Activated B cell treated with CpG ODN at 0.5 μM for 24 hours (primary cell): ENCODE results near the gene PSEN1. TPM values are rescaled to one million over a fixed set of nuclear protein-coding genes. Genes with fewer than 3 reads are reported as not detected.

Experiments used
- ATAC-seq: fragments of 200-7000 bp; cut with Tn5 transposase; one replicate; pipeline ENCODE4 v1.10.0; 2021; ENCODE audit warnings: low read depth, mild to moderate bottlenecking, moderate library complexity
- CTCF ChIA-PET: fragments of 350-600 bp; sonication (Branson Sonifier 250); formaldehyde crosslinking; loops from one replicate; lab custom pipeline; 2021; ENCODE audit warnings: antibody characterized with exemption; lab: Charles Lee
- POLR2A ChIA-PET: fragments of 350-600 bp; sonication (Branson Sonifier 250); formaldehyde crosslinking; loops from one replicate; lab custom pipeline; 2021; ENCODE audit warnings: antibody characterized with exemption; lab: Charles Lee
- DNase-seq: peaks from one replicate; pipeline ENCODE4 v3.0.0; 2022
- H3K27ac Mint-ChIP-seq: one replicate; pipeline ENCODE4 v1.8.0; 2020; ENCODE audit warnings: mixed read lengths
- H3K27me3 Mint-ChIP-seq: one replicate; pipeline ENCODE4 v1.8.0; 2021; ENCODE audit warnings: mixed read lengths
- H3K36me3 Mint-ChIP-seq: one replicate; pipeline ENCODE4 v1.8.0; 2021; ENCODE audit warnings: low read depth, mixed read lengths
- H3K4me1 Mint-ChIP-seq: one replicate; pipeline ENCODE4 v1.8.0; 2021; ENCODE audit warnings: mixed read lengths
- H3K4me3 Mint-ChIP-seq: one replicate; pipeline ENCODE4 v1.8.0; 2020; ENCODE audit warnings: mild to moderate bottlenecking, mixed read lengths
- H3K9me3 Mint-ChIP-seq: one replicate; pipeline ENCODE4 v1.8.0; 2020; ENCODE audit warnings: mixed read lengths
- intact Hi-C: fragments of 100-400 bp; cut with micrococcal nuclease; formaldehyde crosslinking; loops from one replicate; pipeline ENCODE4 v1.15.1; 2024
- total RNA-seq: library from RNA; stranded (reverse); gene quantifications from 2 replicates; pipeline ENCODE4 v1.2.3, GENCODE V29; 2022
- TF ChIP-seq, protein P1 (sequence below): fragments of 200-600 bp; IDR thresholded peaks from one replicate; pipeline ENCODE4 v1.8.0; 2022; ENCODE audit warnings: antibody characterized with exemption, mild to moderate bottlenecking

The PSEN1 gene
- total RNA-seq, 1 donor from 2014 or later, result 38.6 TPM

DNA sequence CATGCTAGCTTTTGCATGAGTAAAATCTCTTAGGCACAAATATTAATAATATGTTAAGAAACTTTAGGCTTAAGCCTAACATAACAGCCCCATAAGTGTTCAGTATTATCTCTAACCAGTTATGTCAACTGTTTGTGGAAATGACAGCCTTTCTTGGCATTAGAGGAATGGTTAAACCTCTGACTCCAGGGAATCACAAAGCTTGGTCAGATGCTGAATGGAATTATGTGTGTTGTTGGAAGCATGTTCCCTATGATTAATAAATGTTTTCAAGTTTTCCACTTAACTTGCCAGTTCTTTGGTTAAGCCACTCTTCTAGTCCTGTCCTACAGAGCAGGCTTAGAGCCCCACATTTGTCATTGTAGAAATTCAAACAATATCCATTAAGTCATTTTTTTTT, 17.0 kb downstream of the PSEN1 start:
- TF ChIP-seq, protein P1, sequence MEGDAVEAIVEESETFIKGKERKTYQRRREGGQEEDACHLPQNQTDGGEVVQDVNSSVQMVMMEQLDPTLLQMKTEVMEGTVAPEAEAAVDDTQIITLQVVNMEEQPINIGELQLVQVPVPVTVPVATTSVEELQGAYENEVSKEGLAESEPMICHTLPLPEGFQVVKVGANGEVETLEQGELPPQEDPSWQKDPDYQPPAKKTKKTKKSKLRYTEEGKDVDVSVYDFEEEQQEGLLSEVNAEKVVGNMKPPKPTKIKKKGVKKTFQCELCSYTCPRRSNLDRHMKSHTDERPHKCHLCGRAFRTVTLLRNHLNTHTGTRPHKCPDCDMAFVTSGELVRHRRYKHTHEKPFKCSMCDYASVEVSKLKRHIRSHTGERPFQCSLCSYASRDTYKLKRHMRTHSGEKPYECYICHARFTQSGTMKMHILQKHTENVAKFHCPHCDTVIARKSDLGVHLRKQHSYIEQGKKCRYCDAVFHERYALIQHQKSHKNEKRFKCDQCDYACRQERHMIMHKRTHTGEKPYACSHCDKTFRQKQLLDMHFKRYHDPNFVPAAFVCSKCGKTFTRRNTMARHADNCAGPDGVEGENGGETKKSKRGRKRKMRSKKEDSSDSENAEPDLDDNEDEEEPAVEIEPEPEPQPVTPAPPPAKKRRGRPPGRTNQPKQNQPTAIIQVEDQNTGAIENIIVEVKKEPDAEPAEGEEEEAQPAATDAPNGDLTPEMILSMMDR, result no peak
- DNase-seq (no peak), ATAC-seq (no peak)
- intact Hi-C loops, result no loop called here
- CTCF ChIA-PET, result interaction anchor here (1.4 kb wide), 1 partner anchor 20 kb away, joined by 3 read pairs; no protein-coding TSS in a partner anchor
- POLR2A ChIA-PET, result no interaction called here
- H3K36me3 Mint-ChIP-seq, result peaks cover 64% of the 10 kb centered on the region
- H3K9me3 Mint-ChIP-seq, result no peaks in the 10 kb centered on the region
- no peak overlapping the region for H3K27ac Mint-ChIP-seq
- no peaks in the 10 kb centered on the region for H3K4me1 Mint-ChIP-seq
- no peaks in the 10 kb centered on the region for H3K27me3 Mint-ChIP-seq
- H3K4me3 Mint-ChIP-seq, result no peak overlapping the region

DNA sequence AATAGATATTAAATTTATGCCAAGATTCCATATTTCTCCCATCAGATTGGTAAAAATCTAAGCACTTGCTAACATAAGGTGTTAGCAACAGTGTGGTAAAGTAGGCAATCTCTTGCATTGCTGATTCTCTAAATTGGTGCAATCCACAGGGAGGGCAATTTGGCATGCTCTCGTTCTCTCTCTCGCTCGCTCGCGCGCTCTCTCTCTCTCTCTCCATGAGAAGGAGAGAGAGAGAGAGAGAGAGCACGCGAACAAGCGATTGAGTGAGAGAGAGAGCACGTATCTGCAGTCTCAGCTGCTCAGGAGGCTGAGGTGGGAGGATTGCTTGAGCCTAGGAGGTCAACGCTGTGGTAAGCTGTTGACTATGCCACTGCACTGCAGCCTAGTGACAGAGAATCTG, 25.9 kb downstream of the PSEN1 start:
- Mint-ChIP-seq H3K4me1 (no peaks in the 10 kb centered on the region), H3K27ac (no peak overlapping the region), H3K4me3 (no peak overlapping the region), H3K9me3 (no peaks in the 10 kb centered on the region), H3K27me3 (no peaks in the 10 kb centered on the region), H3K36me3 (peaks cover 74% of the 10 kb centered on the region)
- DNase-seq, result no peak
- TF ChIP-seq, protein P1, result no peak
- CTCF ChIA-PET, result no interaction called here
- POLR2A ChIA-PET, result interaction anchor here (0.6 kb wide), 1 partner anchor 23 kb away, joined by 3 read pairs; no protein-coding TSS in a partner anchor
- intact Hi-C loops, result no loop called here
- ATAC-seq, result no peak

DNA sequence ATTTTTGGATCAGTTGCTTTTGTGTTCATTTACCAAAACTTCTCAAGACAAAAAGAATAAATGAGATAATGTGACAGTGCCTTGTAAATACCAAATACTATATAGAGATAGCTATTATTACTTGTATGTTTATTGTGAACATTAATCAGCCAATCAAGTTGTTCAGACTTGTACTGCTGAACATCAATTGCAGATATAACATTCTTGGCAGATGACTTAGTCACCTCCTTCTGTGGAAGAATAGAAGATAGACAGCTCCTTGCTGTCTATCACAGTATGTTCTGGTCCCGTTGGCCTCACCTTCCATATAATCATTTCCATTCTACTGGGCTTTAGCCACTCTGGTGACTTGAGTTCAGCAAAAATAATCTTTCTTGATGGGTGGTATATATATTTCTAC, 30.1 kb downstream of the PSEN1 start:
- H3K27me3 Mint-ChIP-seq, result no peaks in the 10 kb centered on the region
- H3K4me1 Mint-ChIP-seq, result no peaks in the 10 kb centered on the region
- H3K36me3 Mint-ChIP-seq, result peaks cover 78% of the 10 kb centered on the region
- DNase-seq (no peak), ATAC-seq (no peak)
- H3K27ac Mint-ChIP-seq, result no peak overlapping the region
- no peaks in the 10 kb centered on the region for H3K9me3 Mint-ChIP-seq
- H3K4me3 Mint-ChIP-seq, result no peak overlapping the region
- ChIA-PET POLR2A (no interaction called here), CTCF (no interaction called here)
- TF ChIP-seq, protein P1, result no peak
- intact Hi-C loops, result no loop called here

DNA sequence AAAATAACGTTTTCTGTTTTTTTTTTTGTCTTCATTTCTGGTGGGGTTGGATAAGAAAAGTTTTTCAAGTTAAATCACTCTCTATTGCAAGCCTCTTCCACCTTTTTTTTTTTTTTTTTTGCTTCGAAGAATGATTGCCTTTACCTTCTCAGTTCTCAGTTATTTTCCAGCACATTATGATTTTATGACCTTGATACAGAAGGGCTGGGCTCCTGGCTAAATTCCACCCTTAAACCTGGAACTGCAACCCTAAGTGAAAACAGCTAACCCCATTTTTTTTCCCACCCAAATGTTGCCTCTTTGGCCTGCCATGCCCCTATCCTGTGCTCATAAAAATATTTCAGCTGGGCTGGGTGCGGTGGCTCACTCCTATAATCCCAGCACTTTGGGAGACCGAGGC, 31.4 kb downstream of the PSEN1 start:
- ATAC-seq (no peak), DNase-seq (no peak)
- TF ChIP-seq, protein P1, result no peak
- CTCF ChIA-PET, result no interaction called here
- POLR2A ChIA-PET, result no interaction called here
- Mint-ChIP-seq H3K36me3 (peaks cover 82% of the 10 kb centered on the region), H3K27ac (no peak overlapping the region), H3K9me3 (no peaks in the 10 kb centered on the region), H3K4me3 (no peak overlapping the region), H3K4me1 (no peaks in the 10 kb centered on the region), H3K27me3 (no peaks in the 10 kb centered on the region)
- intact Hi-C loops, result no loop called here

DNA sequence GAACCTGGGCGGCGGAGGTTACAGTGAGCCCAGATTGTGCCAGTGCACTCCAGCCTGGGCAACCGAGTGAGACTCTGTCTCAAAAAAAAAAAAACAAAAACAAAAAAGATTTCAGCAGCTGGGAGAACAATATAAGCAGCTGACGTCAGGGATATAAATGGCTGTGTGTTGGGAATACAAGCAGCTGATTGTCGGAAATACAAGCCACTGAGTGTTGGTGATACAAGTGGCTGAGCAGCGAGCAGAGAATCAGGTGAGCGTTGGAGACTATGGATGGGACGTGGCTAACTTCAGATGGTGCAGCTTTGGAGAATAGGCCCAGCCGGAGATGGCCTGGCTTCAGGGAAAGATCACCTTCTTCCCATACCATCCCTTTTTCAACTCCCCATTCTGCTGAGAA, 32.0 kb downstream of the PSEN1 start:
- Mint-ChIP-seq H3K4me3 (no peak overlapping the region), H3K9me3 (no peaks in the 10 kb centered on the region), H3K27ac (no peak overlapping the region), H3K36me3 (peaks cover 82% of the 10 kb centered on the region), H3K27me3 (no peaks in the 10 kb centered on the region), H3K4me1 (no peaks in the 10 kb centered on the region)
- TF ChIP-seq, protein P1, result no peak
- ChIA-PET POLR2A (no interaction called here), CTCF (no interaction called here)
- intact Hi-C loops, result no loop called here
- ATAC-seq (no peak), DNase-seq (no peak)
